Breast epithelium (tissue), 3 donors: Measurements from ENCODE around the gene FAM187B.

Source experiments
- POLR2A ChIP-seq: fragments of 450-650 bp; IDR thresholded peaks from one replicate; pipeline ENCODE4 v1.6.1; 2016; ENCODE audit warnings: antibody characterized with exemption, mild to moderate bottlenecking, moderate library complexity
- POLR2AphosphoS5 ChIP-seq, 3 donors: sonication (generic); formaldehyde crosslinking; IDR thresholded peaks; one replicate each; pipeline ENCODE4 v1.6.1; 2017; ENCODE audit warnings: antibody characterized with exemption in 3 of 3
- TF ChIP-seq, protein P1 (sequence below), 3 donors: fragments of 450-650 bp; IDR thresholded peaks; one replicate each; pipeline ENCODE4 v1.5.1; 2016 to 2017; ENCODE audit warnings: antibody characterized with exemption in 3 of 3, mild to moderate bottlenecking in 3 of 3, moderate library complexity in 3 of 3

DNA sequence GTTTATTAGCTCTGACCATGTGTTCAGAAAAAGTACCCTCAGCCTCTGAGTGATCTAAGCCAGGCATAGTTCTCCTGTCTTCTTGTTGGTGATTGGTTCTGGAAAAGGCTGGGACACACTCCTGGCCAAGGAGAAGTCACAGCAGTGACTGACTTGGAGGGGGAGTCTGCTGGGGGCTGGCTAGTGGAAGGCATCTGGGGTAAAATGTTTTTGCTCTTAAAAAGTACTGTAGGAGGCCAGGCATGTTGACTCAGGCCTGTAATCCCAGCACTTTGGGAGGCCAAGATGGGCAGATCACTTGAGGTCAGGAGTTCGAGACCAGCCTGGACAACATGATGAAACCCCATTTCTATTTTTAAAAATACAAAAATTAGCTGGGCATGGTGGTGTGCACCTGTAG lies 21.7 kb downstream of the FAM187B start:
- TF ChIP-seq POLR2A (no peak), POLR2AphosphoS5 (IDR thresholded peaks at IDR 0.05) (no peak)
- TF ChIP-seq, protein P1, sequence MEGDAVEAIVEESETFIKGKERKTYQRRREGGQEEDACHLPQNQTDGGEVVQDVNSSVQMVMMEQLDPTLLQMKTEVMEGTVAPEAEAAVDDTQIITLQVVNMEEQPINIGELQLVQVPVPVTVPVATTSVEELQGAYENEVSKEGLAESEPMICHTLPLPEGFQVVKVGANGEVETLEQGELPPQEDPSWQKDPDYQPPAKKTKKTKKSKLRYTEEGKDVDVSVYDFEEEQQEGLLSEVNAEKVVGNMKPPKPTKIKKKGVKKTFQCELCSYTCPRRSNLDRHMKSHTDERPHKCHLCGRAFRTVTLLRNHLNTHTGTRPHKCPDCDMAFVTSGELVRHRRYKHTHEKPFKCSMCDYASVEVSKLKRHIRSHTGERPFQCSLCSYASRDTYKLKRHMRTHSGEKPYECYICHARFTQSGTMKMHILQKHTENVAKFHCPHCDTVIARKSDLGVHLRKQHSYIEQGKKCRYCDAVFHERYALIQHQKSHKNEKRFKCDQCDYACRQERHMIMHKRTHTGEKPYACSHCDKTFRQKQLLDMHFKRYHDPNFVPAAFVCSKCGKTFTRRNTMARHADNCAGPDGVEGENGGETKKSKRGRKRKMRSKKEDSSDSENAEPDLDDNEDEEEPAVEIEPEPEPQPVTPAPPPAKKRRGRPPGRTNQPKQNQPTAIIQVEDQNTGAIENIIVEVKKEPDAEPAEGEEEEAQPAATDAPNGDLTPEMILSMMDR (IDR thresholded peaks at IDR 0.05), result no peak
